ENCODE results near the gene PDE10A. TPM values are rescaled to one million over a fixed set of nuclear protein-coding genes. Genes with fewer than 3 reads are reported as not detected.

PDE10A gene
- total and polyA plus RNA-seq, 2 of the 8 experiments (the other 6 are each of a cell fraction or from before 2014, with no cell fraction given): 1.1 to 2.4 TPM

- Histone ChIP-seq H2BK15ac (ENCODE audit: low read length) (no peak overlapping the region), H3K4ac (replicated peaks; ENCODE audit: insufficient read length, low read depth, low read length) (no peak overlapping the region), H3K4me3 (ENCODE audit: extremely low read depth in 1 of 4, insufficient read depth in 2 of 4, low read depth in 3 of 4, low read length in 4 of 4) (no peak overlapping the region), H3K36me3 (ENCODE audit: control insufficient read depth in 2 of 4, insufficient read depth in 4 of 4, low read length in 3 of 4) (no peaks in the 10 kb centered on the region), H2BK5ac (ENCODE audit: low read depth, low read length) (no peak overlapping the region), H3K9me3 (ENCODE audit: insufficient read depth in 2 of 2, low read depth in 1 of 2, low read length in 1 of 2) (no peaks in the 10 kb centered on the region), H4K91ac (replicated peaks; ENCODE audit: insufficient read length, low read length) (no peak overlapping the region), H4K8ac (ENCODE audit: extremely low read depth, insufficient read depth, low read length) (no peak overlapping the region), H3K27ac (ENCODE audit: low read depth, low read length) (no peak overlapping the region), H2BK12ac (ENCODE audit: low read depth, low read length) (no peak overlapping the region), H3K23me2 (ENCODE audit: low read depth, low read length) (no peaks in the 10 kb centered on the region; the same call in 1 of the 2 replicates), H3K4me2 (ENCODE audit: insufficient read depth in 1 of 2, low read depth in 2 of 2, low read length in 2 of 2) (no peak overlapping the region), H4K20me1 (replicated peaks in 1 of 2; ENCODE audit: control insufficient read depth in 1 of 2, insufficient read depth in 2 of 2, low read length in 2 of 2) (peaks cover 0 to 2% of the 10 kb centered on the region in 2 experiments), H2BK120ac (replicated peaks; ENCODE audit: low read depth, low read length) (no peak overlapping the region), H3K79me1 (ENCODE audit: low read depth, low read length) (no peaks in the 10 kb centered on the region), H3K9ac (replicated peaks in 1 of 4; ENCODE audit: extremely low read depth in 1 of 4, low read depth in 3 of 4, low read length in 3 of 4) (no peak overlapping the region), H2AFZ (ENCODE audit: low read length) (no peak overlapping the region), H4K5ac (ENCODE audit: insufficient read length, low read depth, low read length) (no peak overlapping the region), H2BK20ac (ENCODE audit: low read length) (no peak overlapping the region), H2AK5ac (ENCODE audit: low read depth, low read length) (no peak overlapping the region), H3K56ac (replicated peaks; ENCODE audit: insufficient read length, low read depth, low read length) (no peak overlapping the region), H3K14ac (ENCODE audit: insufficient read length) (no peak overlapping the region), H3K4me1 (replicated peaks in 1 of 4; ENCODE audit: control insufficient read depth in 3 of 4, insufficient read depth in 4 of 4, low read length in 3 of 4) (no peaks in the 10 kb centered on the region; a peak in 1 of 7 replicates), H3K18ac (ENCODE audit: extremely low read depth, low read length) (no peak overlapping the region), H3K23ac (ENCODE audit: insufficient read length) (no peak overlapping the region), H3K27me3 (replicated peaks in 1 of 4; ENCODE audit: control insufficient read depth in 3 of 4, extremely low read depth in 1 of 4, insufficient read depth in 3 of 4, low read length in 3 of 4) (no peaks in the 10 kb centered on the region), H3K79me2 (ENCODE audit: control insufficient read depth in 1 of 2, insufficient read depth in 2 of 2, low read length in 2 of 2) (no peaks in the 10 kb centered on the region)
- TF ChIP-seq TBP (IDR thresholded peaks at IDR 0.05; ENCODE audit: low read depth, low read length) (no peak), KDM1A (IDR thresholded peaks at IDR 0.05; ENCODE audit: borderline replicate concordance, low read length) (no peak), USF2 (IDR thresholded peaks at IDR 0.05; ENCODE audit: low read length) (no peak), NANOG (IDR thresholded peaks at IDR 0.05; ENCODE audit: insufficient read depth, low read depth, low read length, poor library complexity, severe bottlenecking) (no peak), SP4 (IDR thresholded peaks at IDR 0.05; ENCODE audit: low read length) (no peak), POLR2A (IDR thresholded peaks at IDR 0.05; ENCODE audit: control extremely low read depth in 1 of 2, low read depth in 2 of 2, low read length in 2 of 2) (no peak)
- ChIA-PET POLR2A (ENCODE audit: partially characterized antibody) (no interaction called here), CTCF (ENCODE audit: partially characterized antibody) (interaction anchor here (1.4 kb wide), 1 partner anchor 12 kb away, joined by 4 read pairs; no protein-coding TSS in a partner anchor)
- FAIRE-seq: no peak
- 95% methylated on average over 6 of the region's 6 CpGs; no CpG with 5 or more reads in 1 of the 2 experiments for whole genome bisulfite sequencing, 2 experiments (ENCODE audit: extremely low coverage in 1 of 2, insufficient coverage in 1 of 2, insufficient read length in 1 of 2, insufficient replicate concordance in 2 of 2, low coverage in 1 of 2, low lambda C conversion rate in 2 of 2, missing lambda C conversion rate in 1 of 2)
- no peak for DNase-seq (ENCODE audit: low read depth in 1 of 2, low spot score in 2 of 2)
Observed at GRCh38 chr6:165645919-165646318, 17.1 kb downstream of the PDE10A start.
